GM23248 (cell line): ENCODE results near the gene PPP6R1. TPM values are rescaled to one million over a fixed set of nuclear protein-coding genes. Genes with fewer than 3 reads are reported as not detected.

Source experiments
- DNase-seq: peaks from one replicate; pipeline ENCODE4 v3.0.0-alpha.2; 2015
- H2AFZ ChIP-seq: fragments of 200-600 bp; sonication (generic); 2 replicates; pipeline ENCODE4 v1.6.1; 2016; ENCODE audit warnings: antibody characterized with exemption
- H3F3A ChIP-seq: fragments of 200-600 bp; sonication (generic); 2 replicates; pipeline ENCODE4 v1.6.1; 2016; ENCODE audit warnings: mild to moderate bottlenecking, antibody characterized with exemption, mixed run types; ENCODE audit not compliant: insufficient read depth
- H3K27ac ChIP-seq: fragments of 200-600 bp; sonication (generic); 2 replicates; pipeline ENCODE4 v1.5.1; 2016; ENCODE audit warnings: mild to moderate bottlenecking
- H3K27me3 ChIP-seq: fragments of 200-600 bp; sonication (generic); replicated peaks from 2 replicates; pipeline ENCODE4 v1.6.1; 2016; ENCODE audit warnings: mild to moderate bottlenecking; ENCODE audit not compliant: insufficient read depth
- H3K36me3 ChIP-seq: fragments of 200-600 bp; sonication (generic); 2 replicates; pipeline ENCODE4 v1.6.1; 2016; ENCODE audit warnings: low read depth, mild to moderate bottlenecking
- H3K4me1 ChIP-seq: fragments of 200-600 bp; sonication (generic); 2 replicates; pipeline ENCODE4 v1.6.1; 2016; ENCODE audit warnings: mild to moderate bottlenecking; ENCODE audit not compliant: insufficient read depth
- H3K4me2 ChIP-seq: fragments of 200-600 bp; sonication (generic); one replicate; pipeline ENCODE4 v1.6.1; 2016; ENCODE audit warnings: mild to moderate bottlenecking; ENCODE audit not compliant: unreplicated experiment
- H3K4me3 ChIP-seq: fragments of 200-600 bp; sonication (generic); 2 replicates; pipeline ENCODE4 v1.5.1; 2016; ENCODE audit warnings: mild to moderate bottlenecking
- H3K79me2 ChIP-seq: fragments of 200-600 bp; sonication (generic); 2 replicates; pipeline ENCODE4 v1.6.1; 2016; ENCODE audit warnings: mild to moderate bottlenecking; ENCODE audit not compliant: insufficient read depth
- H3K9ac ChIP-seq: fragments of 200-600 bp; sonication (generic); 2 replicates; pipeline ENCODE4 v1.6.1; 2016; ENCODE audit warnings: mild to moderate bottlenecking
- H3K9me2 ChIP-seq: fragments of 200-600 bp; sonication (generic); 2 replicates; pipeline ENCODE4 v1.6.1; 2016; ENCODE audit warnings: mixed run types, mild to moderate bottlenecking, moderate library complexity; ENCODE audit not compliant: insufficient read depth
- H3K9me3 ChIP-seq: fragments of 200-600 bp; sonication (generic); one replicate; pipeline ENCODE4 v1.6.1; 2017; ENCODE audit warnings: low read depth
- H4K20me1 ChIP-seq: fragments of 200-600 bp; sonication (generic); 2 replicates; pipeline ENCODE4 v1.6.0; 2016; ENCODE audit not compliant: insufficient read depth
- EZH2 ChIP-seq: fragments of 200-600 bp; sonication (generic); IDR thresholded peaks from 2 replicates; pipeline ENCODE4 v1.6.1; 2018; ENCODE audit warnings: antibody characterized with exemption, mild to moderate bottlenecking; ENCODE audit not compliant: insufficient read depth, poor library complexity, severe bottlenecking
- EZH2phosphoT487 ChIP-seq: fragments of 200-600 bp; sonication (generic); IDR thresholded peaks from 2 replicates; pipeline ENCODE4 v1.6.1; 2018; ENCODE audit warnings: antibody characterized with exemption, moderate library complexity, mild to moderate bottlenecking, low read depth; ENCODE audit not compliant: insufficient read depth
- WGBS, 2 experiments: methylation state at CpG; one replicate each; pipeline ENCODE4 v1.1.6; 2015 to 2017; ENCODE audit warnings: low lambda C conversion rate in 2 of 2, low coverage in 1 of 2; ENCODE audit errors: missing lambda C conversion rate in 2 of 2; 5-methylcytosine and 5-hydroxymethylcytosine counted together
- in situ Hi-C: fragments of 300-500 bp; cut with MboI; formaldehyde crosslinking; loops from 2 replicates; pipeline ENCODE4 v1.15.0; 2020
- polyA plus RNA-seq: library from polyadenylated mRNA; unstranded; fragments of >200 nt; fragmentation: Nextera tagmentation; extraction: Ambion mirVana; gene quantifications from 2 replicates; pipeline ENCODE4 v1.2.1, GENCODE V29; 2016
- total RNA-seq: library from RNA; depleted of rRNA; stranded (reverse); fragments of >200 nt; shearing (Covaris generic); gene quantifications from 2 replicates; pipeline ENCODE4 v1.2.3, GENCODE V29; 2014

PPP6R1 gene
- total and polyA plus RNA-seq, 2 experiments from 2014 or later, result 9.7 to 36.9 TPM

DNA sequence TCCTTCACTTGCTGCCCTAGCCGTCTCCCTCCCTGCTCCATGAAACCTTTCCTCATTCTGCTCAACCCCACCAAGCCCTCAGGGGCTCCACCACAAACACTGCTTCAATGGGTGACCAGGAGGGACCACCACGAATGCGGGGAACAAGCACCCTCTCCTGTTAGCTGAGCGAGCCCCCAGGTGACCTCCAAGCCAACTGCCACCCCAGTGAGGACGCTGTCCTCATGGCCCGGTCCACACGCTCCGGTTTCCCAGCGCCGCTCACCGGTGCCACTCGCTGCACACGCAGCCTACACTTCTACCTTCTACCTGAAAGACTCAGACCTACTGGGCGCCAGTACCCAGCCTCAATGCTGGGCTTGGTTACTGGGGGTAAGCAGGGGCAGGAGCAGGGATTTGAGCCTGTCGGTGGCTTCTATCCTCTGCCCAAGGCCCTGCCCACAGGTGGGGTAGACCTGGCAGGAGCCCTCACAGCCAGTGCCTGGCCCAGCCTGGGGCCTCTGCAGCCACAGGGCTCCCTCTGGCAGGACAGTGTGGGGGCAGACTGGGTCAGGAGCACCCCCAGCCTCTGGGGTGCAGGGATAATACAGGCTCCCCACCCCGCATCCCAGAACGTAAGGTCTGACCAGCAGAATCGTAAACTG, 29.6 kb downstream of the PPP6R1 start:
- Histone ChIP-seq H3K27me3 (no peaks in the 10 kb centered on the region), H3K36me3 (peaks cover 10% of the 10 kb centered on the region; the same call in 1 of the 2 replicates), H4K20me1 (no peaks in the 10 kb centered on the region), H3K79me2 (no peaks in the 10 kb centered on the region; the same call in 1 of the 2 replicates), H3K4me2 (no peak overlapping the region), H3K9me2 (no peaks in the 10 kb centered on the region), H3K27ac (no peak overlapping the region), H2AFZ (no peak overlapping the region), H3K9me3 (no peaks in the 10 kb centered on the region), H3F3A (no peaks in the 10 kb centered on the region), H3K4me3 (no peak overlapping the region), H3K9ac (no peak overlapping the region), H3K4me1 (no peaks in the 10 kb centered on the region)
- no peak for DNase-seq
- in situ Hi-C loops, result no loop called here
- 91 to 95% methylated on average over 18 of the region's 18 CpGs for WGBS, 2 experiments
- TF ChIP-seq EZH2phosphoT487 (no peak), EZH2 (no peak)

DNA sequence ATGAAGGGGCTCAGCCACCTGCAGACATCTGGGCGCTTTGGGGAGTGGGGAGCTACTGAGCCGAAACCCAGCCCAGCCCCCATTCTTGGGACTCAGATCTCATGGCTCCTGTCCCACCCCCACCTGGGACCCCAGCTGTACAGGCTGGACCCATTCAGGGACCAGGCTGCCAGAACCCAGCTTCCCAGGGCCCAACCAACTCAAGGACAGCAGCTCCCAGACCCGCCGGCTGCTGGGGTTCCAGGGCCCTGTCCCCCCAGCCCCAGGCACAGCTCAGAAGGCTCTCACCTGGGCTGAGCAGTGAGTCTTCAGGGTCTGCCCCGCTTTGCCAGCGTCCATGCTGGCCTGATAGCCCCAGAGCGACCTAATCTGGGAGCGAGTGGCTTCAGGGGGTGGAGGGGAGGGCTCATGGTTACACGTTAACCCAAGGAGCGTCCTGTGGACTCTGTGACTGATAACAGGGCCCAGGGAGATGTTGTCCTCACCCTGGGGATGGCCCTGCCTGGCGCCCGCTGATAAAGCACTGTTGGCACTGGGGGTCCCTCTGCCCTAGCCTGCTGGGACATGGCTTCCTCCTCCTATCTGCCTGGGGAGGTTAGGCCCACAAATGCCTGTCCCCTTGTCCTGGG, 30.3 kb downstream of the PPP6R1 start, which contains the start of gene TMEM86B:
Gene TMEM86B (minus strand): TSS at position 361 of the 629 bp plus-strand sequence. CDS start 22 bp downstream, at position 339.
- Histone ChIP-seq H3K4me2 (no peak within 1 kb of the TSS), H3F3A (no peaks in the 10 kb centered on the region), H3K79me2 (no peaks in the 10 kb centered on the region; the same call in 1 of the 2 replicates), H3K27me3 (no peaks in the 10 kb centered on the region), H3K36me3 (0 out of 2 replicates have a peak, but pooled peaks cover 7% of the 10 kb centered on the region), H3K9ac (no peak within 1 kb of the TSS), H2AFZ (no peak within 1 kb of the TSS), H3K9me2 (no peaks in the 10 kb centered on the region), H3K4me1 (no peaks in the 10 kb centered on the region), H3K27ac (no peak within 1 kb of the TSS), H3K4me3 (no peak within 1 kb of the TSS), H3K9me3 (no peaks in the 10 kb centered on the region), H4K20me1 (no peaks in the 10 kb centered on the region)
- no peak for DNase-seq
- TF ChIP-seq EZH2, result no peak
- 92 to 95% methylated on average over 11 to 12 of the region's 12 CpGs for WGBS, 2 experiments
- in situ Hi-C loops, result no loop called here

DNA sequence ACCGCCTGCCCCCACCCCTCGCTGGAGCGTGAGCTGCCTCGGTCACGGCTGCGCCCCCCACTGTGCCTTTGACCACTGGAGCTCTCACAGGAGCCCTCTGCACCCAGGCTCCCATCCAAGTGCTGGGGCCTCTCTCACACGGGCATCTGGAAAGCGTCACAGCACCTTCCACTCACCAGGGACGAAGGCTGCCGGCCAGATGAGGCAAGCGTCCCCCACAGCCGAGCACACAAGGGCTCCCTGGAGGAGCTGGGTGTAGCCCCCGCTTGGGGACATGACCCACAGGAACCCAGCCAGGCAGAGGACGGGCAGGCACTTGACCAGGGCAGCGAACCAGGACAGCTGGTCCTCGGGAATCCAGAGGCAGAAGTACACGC, 30.8 kb downstream of the PPP6R1 start:
- Histone ChIP-seq H3K79me2 (no peaks in the 10 kb centered on the region; the same call in 1 of the 2 replicates), H4K20me1 (no peaks in the 10 kb centered on the region), H3K9me2 (no peaks in the 10 kb centered on the region), H3K27ac (no peak overlapping the region), H3F3A (no peaks in the 10 kb centered on the region), H3K9ac (no peak overlapping the region), H3K4me1 (no peaks in the 10 kb centered on the region), H2AFZ (no peak overlapping the region), H3K4me2 (no peak overlapping the region), H3K9me3 (no peaks in the 10 kb centered on the region), H3K27me3 (no peaks in the 10 kb centered on the region), H3K36me3 (0 out of 2 replicates have a peak, but pooled peaks cover 2% of the 10 kb centered on the region), H3K4me3 (no peak overlapping the region)
- in situ Hi-C loops, result no loop called here
- WGBS, 2 experiments, result 70 to 73% methylated on average over 17 of the region's 17 CpGs
- TF ChIP-seq EZH2phosphoT487 (no peak), EZH2 (no peak)
- DNase-seq, result no peak

DNA sequence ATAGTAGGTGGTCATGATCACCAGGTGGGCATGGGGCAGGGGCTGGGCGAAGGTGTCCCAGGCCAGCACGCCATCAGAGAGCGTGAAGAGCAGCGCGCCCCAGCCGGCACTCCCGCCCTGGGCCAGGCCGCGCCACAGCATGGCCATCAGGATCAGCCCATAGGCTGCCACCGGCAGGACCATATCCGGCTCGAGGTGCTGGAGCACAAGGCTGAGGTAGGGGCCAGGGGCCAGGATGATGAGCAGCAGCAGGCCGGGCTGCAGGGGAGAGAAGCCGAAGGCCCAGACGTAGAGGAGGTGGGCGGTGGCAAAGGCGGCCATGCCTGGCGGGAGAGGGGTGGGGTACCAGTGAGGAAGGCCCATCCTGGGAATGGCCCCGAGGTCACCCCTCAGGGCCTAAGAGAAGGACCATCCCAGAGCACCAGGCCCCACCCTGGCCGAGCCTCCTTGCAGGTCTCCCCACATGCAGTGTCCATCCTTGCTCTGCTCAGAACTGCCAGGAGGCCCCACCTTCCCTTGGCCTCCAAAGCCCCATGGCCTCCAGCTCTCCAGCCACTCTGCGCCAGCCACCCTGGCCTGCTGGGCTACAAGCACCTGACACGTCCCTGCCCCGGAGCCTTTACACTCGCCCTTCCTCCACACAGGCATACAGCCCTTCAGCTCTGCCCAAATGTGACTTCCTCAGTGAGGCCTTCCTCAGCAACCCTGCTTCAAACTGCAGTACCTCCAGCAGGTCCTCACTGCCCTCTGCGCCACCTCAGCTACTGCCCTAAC, 31.4 kb downstream of the PPP6R1 start:
- 84 to 86% methylated on average over 25 of the region's 25 CpGs for WGBS, 2 experiments
- Histone ChIP-seq H3K27ac (no peak overlapping the region), H3K4me2 (no peak overlapping the region), H3K36me3 (no peaks in the 10 kb centered on the region), H2AFZ (no peak overlapping the region), H3K9me2 (no peaks in the 10 kb centered on the region), H4K20me1 (no peaks in the 10 kb centered on the region), H3K79me2 (no peaks in the 10 kb centered on the region), H3F3A (no peaks in the 10 kb centered on the region), H3K27me3 (no peaks in the 10 kb centered on the region), H3K9ac (no peak overlapping the region), H3K9me3 (no peaks in the 10 kb centered on the region), H3K4me1 (no peaks in the 10 kb centered on the region), H3K4me3 (no peak overlapping the region)
- in situ Hi-C loops, result no loop called here
- DNase-seq, result no peak
- TF ChIP-seq EZH2phosphoT487 (no peak), EZH2 (no peak)
